ENCODE data around the gene GRID1.

The GRID1 gene

DNA sequence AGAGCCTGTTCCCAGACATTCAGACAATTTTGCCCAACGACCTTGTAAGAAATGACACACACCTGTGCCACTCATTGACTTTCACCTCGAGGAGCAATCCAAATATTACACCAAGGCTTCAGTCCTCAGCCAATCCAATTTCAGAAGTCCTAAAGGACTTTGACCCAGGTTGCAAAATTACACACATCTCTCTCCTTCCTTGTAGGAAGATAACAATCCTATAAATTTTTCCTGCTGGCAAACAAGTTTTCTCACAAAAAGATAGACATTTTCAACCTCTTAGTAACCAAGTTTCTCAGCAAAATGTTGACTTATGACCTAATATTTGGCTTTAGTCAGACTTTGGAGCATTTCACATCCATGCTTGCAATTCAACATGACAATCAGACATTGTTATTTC lies 745.0 kb downstream of the GRID1 start:
- no peak for DNase-seq

DNA sequence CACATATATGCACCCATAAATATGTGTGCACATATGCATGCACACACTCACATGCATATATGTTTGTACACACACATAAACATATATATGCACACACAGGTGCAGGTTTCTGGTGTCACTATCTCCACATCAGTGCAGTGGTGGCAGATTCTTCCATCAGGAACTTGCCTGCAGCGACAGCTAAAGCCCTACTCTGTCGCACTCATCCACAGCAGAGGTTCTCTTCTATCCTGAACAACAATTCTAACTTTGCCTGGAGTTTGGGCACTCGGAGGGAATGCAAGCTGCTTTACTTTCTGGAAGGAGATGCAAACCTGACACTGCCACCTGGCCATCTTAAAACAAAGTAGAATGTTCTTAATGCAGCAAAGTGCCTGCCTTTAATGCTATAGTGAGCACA lies 745.8 kb downstream of the GRID1 start:
- DNase-seq: no peak

DNA sequence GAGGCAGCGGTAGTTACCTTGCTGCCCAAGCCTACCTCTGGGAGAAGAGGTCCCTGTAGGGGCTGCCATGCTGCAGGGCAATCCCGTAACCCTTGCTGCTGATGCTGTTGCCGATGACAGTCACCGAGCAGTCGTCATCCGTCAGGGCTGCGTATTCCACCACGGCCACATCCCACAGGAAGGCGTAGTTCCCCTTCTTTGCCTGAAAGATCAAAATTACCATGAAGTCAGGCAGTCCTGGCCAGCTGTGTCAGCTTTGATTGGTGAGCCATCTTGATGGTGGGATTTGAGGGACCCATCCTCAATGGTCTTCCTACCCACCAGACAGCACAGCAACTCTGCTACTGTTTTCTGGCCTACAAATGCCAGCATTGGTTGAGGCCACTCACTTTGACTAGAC lies 746.8 kb downstream of the GRID1 start:
- no peak for DNase-seq

DNA sequence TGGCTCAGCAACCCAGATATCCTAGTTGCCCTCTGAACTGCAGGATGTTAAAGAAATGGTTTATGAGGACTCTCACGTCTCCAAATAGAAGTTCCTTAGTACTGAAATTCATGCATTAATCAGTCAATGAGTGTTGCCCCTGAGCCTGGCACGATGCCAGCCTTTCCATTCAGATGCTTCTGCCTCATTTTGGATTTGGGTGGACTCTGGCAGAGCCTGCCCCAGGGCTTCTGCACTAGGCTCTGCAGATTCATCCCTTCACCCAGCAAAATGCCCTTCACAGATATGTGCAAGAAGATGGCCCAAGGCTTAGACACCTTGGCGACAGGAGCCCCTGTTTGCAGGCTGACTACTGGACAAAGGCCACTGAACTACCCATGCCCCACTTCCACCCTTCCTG lies 747.8 kb downstream of the GRID1 start:
- DNase-seq: no peak

DNA sequence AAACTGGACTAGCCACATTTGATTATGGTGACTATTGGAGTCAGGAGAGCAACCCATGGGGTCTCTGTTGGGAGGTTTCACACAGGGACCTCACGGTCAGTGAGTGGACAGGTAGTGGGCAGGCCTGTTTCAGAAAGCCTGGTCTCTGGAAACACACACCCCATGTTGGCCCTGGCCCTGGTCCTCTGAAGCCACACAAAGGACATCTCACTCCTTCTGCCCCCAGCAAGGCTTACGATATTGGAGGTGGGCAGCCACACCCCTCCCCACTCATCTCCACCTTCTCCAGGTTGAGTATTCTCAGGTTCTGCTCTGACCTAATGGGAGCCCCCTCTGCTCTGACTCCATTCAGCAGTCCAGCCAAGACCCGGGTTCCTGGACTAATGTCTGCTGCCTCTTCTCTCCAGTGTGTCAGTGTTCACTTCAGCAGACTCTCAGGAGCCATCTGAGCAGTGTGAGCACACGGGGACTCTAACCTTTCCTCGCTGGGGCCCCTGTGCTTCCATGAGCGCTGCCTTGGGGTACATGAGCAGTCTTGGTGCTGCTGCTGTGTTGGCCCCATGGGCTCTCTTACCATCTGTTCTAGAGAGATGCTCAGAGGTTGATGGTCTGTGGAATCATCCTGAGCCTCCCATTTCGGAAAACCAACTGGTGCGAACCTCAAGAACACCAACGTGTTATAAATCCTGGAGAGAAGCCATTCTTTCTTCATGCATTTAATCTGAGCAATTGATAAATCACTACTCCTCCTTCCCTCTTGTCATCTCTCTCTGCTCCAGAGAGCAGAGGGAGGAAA lies 748.6 kb downstream of the GRID1 start:
- DNase-seq: no peak

DNA sequence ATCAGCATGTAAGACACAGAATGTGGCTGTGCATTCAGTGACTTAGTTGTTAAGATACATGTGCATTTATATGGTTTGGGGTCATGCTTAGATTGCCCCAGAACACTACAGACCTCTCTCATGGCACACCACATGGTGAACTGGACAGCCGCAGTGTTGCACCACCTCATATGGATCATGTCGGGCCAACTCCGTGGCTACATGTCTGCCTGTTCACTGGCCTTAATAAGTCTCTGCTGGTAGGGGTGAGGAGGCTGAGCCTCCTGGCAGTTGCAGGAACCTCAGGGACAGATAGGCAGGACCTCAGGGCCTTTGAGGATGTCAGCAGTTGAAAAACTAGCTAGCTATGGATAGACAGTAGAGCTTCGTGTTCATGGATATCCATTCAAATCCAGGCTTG lies 751.0 kb downstream of the GRID1 start:
- DNase-seq: no peak

DNA sequence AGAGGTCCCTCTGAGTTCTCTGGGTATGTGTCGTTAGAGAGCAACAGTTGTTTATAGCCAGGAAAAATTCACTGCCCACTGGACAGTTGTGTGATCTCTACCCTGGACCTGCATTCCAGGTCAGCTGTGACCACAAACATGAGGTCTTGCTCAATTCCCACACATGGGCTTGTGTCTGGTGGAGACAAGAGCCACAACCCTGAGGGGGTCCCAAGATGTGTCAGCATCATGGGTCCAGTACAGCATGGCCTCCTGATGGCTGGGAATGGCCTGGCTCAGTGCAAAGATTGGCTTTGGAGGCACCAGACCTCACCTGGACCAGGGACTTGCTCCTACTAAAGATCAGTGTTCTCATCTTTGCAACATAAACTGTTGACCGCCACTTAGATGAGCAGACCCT lies 751.6 kb downstream of the GRID1 start:
- DNase-seq: no peak

DNA sequence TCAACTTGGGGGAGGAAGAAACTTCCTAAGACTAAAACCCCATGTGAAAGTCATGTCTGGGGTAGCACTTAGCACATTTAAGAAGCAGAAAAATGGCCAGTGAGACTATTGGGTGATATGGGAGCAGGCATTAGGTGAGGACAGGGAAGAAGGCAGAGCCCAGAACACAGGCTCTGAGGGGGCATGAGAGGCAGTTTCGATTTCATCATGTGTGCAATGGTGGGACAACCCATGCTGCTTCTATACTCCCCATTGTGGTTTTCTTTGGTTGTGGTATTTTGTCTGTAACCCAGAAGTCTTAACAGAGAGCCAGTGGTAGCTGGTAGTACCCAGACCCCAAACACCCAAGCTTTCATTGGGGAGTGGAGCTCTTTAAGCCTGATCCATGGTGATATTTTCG lies 752.0 kb downstream of the GRID1 start:
- DNase-seq: no peak

DNA sequence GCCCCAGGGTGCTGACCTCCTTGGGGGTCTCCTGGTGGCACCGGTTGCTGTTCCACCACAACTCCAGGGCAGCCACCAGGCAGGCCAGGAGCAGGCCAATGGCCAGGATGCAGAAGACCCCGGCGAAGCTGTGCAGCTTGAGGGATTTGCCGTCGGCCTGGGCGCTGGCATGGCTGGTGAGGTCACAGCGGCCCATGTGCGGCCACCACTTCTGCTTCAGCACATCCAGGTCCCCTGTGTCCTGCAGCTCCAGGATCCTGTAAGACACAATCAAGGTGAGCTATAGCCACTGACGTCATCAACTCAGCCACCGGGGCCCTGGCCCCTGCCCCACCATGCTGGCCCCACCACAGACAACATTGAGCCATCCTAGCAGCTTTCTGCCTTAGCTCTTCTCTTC lies 753.2 kb downstream of the GRID1 start:
- no peak for DNase-seq

DNA sequence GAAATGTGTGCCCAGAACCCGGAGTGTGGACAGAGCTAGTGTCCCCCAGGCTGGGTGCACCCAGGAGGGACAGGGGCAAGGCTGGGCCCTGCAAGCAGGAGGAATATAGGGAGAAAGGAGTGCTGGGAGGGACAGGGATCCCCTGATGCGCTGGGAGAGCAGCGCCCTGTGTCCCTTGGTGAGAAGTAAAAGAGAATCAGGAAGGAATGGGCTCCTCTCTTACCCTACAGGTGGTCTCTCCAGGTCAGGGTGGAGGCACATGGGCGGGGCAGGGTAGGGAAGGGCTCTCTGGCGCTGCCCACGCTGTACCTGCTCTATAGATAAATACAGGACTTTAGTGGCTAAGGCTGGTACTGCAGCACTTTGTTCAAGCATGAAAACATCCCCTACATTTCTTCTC lies 753.8 kb downstream of the GRID1 start:
- DNase-seq: no peak

DNA sequence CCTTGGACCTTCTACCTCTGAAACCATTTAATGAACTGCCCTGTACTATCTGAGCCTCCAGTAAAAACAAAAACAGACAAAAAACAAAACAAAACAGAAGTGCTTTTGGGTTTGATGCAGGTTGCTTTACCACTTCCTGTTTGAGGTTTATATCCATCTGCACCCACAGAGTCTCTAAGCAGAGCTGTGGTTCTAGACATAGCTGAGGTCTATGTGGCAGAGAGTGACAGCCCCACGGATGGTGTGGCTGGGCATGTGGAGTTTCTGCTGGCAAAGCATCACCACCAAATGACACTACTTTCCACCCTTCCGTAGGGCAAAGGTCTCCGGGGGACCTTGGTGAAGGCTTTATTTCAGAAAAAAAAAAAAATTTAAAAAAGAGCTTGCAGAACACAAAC lies 754.2 kb downstream of the GRID1 start:
- DNase-seq: no peak

DNA sequence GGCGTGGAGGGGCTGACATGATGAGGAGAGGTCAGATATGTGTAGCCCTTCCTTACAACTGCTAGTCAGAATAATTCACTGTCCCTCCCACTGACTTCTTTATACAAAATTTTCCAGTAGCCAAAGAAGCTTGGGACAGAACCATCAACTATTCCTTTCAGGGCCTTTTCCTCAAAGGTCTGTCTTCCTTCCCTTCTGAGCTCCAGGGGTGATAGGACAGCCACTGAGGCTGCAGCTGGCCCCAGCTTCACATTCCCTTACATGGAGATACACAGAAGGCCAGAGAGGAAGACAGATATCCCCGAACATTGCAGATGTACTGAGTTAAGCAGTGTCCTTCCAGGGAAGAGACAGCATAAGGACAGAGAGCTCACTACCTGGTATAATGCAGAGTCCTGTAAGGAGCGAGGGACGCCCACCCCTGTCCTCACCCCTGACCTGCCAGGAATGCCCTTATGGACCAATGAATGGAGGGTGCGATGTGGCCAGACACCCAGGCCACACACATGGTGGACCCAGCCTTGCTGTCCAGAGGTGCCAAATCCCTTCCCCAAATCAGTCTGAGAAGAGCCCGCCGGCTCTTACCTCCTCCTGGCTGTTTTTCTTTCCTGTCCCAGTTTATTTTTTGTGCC lies 754.7 kb downstream of the GRID1 start:
- DNase-seq: no peak

DNA sequence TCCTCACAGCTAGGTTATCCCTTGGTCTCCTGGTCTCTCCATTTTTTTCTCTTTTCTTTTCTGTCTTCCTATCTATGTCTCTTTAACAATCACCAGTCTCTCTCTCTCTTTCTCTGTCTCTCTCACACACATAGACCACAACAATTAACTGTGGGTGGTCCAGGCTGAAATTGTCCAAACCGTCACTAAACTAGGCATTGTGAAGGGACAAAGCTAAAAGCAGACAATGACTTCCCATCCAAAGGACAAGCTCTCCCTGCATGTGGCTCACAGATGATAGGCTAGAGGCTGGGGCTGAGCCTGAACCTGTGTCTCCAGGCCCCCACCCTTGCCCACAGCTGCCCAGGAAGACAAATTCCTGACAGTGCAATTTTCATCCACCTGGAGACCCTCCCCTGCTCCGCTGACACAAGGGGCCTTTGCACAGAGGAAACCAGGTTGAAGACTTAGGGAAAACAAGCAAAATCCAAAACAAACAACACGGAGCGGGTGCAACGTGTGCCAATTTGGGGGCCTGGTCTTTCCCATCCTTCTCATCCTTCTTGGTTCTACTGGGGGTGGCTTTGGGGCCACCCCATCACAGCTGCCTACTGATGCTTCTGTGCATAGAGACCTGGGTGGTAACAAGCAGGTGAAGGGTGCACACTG lies 755.4 kb downstream of the GRID1 start:
- no peak for DNase-seq

DNA sequence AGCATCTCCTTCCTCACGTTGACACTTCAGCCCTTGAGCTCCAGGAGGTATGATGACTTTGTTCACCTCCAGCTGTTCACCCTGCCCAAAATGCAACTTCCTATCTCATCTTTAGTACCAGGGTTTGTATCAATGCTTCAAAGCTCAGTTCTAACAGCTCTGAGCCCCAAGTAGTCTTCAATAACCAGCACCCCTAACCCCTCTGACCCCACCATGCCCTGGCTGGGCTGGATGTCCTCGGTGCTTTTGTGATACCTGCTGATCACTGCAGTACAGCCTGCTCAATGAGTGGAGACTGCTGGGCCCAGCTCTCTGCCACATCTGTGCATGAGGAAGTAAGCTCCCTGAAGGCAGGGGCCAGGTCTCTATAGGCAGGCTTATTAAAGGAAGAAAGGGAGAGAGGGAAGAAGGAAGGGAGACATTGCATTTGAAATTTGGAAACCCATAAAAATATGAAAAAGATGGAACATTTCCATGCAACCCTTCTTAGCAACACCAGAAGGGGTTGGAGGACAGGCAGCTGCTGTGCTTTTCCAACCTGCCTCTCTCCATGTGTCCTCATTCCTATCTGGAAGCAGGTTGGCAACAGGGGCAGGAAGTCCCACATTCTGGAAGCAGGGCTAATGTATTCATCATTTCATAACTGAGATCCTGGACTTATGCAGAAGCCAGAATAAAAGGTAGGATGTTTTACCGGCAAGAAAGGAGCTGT lies 756.1 kb downstream of the GRID1 start:
- no peak for DNase-seq

DNA sequence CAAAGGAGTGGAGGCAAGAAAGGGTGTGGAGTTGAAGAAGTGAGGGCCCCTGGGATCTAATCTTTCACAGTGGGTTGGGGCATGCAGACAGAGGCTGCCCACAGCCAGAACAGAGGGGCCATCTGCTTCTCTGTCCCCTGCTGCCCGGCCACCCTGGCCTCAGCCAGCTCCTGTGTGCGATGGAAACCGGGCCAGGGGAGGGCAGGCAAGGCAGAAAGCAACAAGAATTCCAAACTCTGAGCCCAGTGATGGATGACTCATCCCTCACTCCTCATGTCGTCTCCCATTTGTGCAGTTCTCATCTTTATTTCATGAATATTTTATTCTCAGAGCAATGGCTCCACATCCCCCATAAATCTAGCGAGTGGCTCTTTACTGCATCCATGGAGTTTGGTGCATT lies 757.1 kb downstream of the GRID1 start:
- DNase-seq: no peak

DNA sequence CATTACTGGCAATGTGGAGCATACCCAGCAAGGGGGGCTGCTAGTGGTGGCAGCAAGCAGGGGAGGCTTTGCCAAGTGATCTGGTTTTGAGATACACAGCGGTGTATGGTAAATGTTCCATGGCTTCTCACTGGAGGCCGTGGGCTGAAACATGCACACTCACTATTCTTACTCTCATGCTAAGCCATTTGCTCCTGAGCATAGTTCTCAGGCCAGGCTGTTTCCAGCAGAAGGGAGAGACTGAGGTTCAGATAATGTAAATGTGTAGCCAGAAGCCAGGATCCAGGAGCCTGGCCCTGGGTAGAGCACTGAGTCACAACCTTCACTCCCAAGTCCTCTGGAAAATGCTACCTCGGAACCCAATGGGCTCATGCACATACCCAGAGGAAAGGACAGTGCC lies 757.9 kb downstream of the GRID1 start:
- no peak for DNase-seq

DNA sequence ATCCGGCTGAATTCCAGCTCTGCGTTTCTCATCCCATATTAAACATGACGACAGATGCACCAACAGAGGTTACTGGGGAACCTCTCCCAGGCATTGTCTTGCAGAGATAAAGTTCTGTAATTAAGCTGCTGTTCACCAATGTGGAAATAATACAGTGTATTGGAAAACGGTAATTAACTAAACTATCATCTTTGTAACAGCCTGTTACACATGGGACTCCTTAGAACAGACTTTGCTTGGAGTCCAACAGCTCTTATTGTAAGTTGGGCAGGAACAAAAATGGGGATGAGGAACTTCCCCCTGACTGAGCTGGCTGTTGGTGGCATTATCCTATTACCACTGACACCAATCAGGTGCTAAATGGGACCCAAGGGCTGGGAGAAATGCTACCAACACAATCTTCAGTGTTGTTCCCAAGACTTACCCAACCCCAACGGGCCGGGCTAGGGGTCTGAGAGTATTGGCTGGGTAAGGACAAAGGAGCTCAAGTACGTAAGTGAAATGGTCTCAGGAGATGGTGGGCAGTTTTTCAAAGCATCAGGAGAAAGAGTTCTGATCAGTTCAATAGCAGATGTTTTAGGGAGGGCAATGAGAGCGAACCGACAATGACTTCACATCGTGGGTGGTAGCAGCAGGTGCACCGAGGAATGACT lies 759.4 kb downstream of the GRID1 start:
- no peak for DNase-seq

DNA sequence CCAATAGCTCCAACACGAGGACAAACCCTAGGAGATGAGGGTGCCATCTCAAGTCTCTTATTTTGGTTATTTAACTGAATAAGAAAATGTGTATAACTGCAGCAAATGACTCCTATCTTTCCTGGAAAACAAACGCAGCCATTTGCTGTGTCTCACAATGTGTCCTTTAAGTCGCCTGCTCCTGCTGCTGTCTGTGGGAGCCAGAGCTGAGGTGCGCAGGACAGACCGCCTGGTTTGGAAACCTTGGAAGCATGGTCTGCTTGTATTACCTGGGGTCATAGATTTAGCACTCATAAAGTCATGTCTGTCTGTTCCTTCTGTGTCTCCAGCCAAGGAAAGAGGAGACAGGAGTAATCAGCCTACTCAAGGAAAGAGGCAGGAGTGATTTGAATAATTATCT lies 760.2 kb downstream of the GRID1 start:
- DNase-seq: no peak

DNA sequence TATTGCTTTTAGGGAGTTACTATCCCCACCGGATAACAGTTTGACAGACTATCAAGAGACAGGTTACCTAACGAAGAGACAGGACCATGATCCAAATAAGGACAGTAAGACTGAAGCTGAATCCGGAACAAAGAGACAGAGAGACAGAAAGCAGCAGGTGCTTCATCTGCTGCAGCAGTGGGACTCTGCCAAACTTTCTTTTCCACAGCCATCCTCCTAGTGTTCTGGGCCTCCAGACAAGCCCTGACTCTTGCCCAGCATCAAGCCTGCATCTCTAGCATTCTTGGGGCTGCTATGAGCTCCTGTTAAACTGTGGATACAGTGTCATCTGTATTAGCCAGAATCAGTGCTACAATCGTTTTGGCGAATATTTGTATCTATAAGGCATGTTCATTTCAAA lies 761.7 kb downstream of the GRID1 start:
- DNase-seq: no peak

DNA sequence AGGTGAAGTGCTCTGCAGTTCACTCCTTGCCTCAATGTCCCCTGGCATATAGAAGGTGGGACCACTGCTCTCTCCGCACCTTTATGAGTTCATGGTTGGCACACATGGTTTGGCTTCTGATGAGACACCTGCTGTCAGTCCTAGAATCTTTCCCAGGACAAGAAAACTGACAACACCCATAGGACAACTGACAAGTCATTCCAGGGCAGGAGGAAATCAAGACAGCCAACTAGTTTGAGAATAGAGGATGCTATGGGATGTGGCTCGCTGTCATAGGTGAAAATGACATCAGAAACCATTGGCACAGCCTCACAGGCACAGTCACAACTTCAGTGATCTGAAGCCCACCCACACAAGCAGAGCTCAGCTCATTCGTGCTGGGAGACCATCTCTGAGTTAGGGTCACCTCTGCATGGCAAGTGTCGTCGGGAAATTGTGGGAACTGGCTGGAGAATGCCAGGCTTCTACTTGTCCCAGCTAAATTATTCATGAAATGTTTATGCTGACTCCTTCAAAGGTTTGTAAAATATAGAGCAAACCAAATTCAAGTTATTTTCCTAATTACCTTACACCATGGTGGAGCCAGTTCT lies 762.4 kb downstream of the GRID1 start:
- no peak for DNase-seq

DNA sequence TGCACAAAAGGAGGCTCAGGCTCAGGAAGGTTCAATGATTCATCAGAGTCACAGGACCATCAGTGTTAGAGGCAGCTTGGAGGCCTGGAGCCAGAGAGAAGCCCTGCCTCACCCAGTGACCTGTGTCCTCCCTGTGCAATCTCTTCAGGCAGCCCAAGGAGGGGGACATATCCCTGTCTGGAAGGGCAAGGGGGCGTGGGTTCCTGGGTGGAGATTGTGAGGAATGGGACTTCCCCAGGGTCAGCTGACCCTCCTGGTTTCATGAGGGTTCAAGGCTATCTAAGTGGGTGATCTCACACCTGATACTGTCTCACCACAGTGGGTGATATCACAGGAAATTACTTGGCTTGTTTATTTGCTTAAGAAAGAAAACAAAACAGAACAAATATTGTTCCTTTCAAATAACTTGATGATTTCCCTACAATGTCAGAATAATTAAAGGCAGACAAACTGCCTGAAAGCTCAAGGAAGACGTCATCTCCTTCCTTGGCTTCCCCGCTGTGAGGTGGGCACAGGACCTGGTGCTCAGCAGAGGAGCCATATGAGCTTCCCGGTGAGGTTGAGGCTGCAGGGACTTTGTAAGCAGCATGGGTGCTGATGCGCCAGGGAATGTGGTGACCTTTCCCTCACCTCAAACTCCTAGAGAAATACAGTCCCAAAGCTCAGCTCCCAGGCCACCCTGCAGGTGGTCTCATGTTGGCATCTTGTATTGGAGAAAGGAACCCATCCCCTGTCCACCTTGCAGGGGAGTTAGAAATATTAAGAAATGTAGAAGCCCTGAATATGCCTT lies 763.2 kb downstream of the GRID1 start:
- no peak for DNase-seq

DNA sequence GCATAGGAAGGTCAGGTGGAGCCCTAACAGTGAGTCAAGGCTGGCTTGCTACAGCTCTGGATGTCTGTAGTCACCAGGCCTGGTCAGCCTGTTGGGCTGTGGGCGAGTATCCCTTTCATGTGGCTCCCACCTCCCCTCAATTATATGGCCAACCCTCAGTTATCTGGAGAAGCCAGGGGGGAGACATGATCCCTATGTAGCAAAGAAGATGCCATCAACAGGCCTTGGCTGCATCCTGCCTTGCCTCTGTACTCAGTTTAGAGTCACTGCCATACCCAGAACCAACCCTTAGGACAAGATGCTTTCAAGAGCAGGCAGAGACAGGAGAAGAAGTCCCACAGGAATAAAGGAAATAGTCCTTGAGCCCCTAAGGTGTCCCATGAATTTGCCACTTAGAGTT lies 763.9 kb downstream of the GRID1 start:
- no peak for DNase-seq

Data from activated CD8-positive, alpha-beta memory T cell treated with anti-CD3 and anti-CD28 coated beads, Interleukin-2, amount 50 U/mL, for 4 hours (primary cell).